Neutrophil (primary cell): ENCODE measurements around the gene SV2C.

ENCODE experiments used
- H3K27ac ChIP-seq: fragments of 200-600 bp; sonication (generic); 2 replicates; pipeline ENCODE4 v1.5.1; 2016; ENCODE audit warnings: mild to moderate bottlenecking, moderate library complexity
- H3K27me3 ChIP-seq: fragments of 200-600 bp; sonication (generic); 2 replicates; pipeline ENCODE4 v1.6.0; 2016; ENCODE audit warnings: mild to moderate bottlenecking
- H3K36me3 ChIP-seq: fragments of 200-600 bp; sonication (generic); 2 replicates; pipeline ENCODE4 v1.5.1; 2017
- H3K4me1 ChIP-seq, 2 experiments: fragments of 200-600 bp in 1 of 2; sonication (generic) in 1 of 2; 1 replicate in 1 of 2; 2 replicates in 1 of 2; pipeline versions ENCODE4 v1.5.1 to v1.6.1; 2013 to 2016; ENCODE audit warnings: low read depth in 1 of 2, low read length in 1 of 2, mild to moderate bottlenecking in 1 of 2, moderate library complexity in 1 of 2; ENCODE audit not compliant: control insufficient read depth in 1 of 2, insufficient read depth in 1 of 2
- H3K4me3 ChIP-seq, 2 experiments: fragments of 200-600 bp in 1 of 2; sonication (generic) in 1 of 2; 1 replicate in 1 of 2; 2 replicates in 1 of 2; pipeline ENCODE4 v1.5.1; 2013 to 2016; ENCODE audit warnings: low read depth in 1 of 2, low read length in 1 of 2, mild to moderate bottlenecking in 1 of 2, moderate library complexity in 1 of 2
- H3K9me3 ChIP-seq: fragments of 200-600 bp; sonication (generic); 2 replicates; pipeline ENCODE4 v1.5.1; 2016
- CTCF ChIP-seq: fragments of 200-600 bp; sonication (generic); IDR thresholded peaks from 2 replicates; pipeline ENCODE4 v1.5.1; 2016; ENCODE audit warnings: antibody characterized with exemption

SV2C gene

DNA sequence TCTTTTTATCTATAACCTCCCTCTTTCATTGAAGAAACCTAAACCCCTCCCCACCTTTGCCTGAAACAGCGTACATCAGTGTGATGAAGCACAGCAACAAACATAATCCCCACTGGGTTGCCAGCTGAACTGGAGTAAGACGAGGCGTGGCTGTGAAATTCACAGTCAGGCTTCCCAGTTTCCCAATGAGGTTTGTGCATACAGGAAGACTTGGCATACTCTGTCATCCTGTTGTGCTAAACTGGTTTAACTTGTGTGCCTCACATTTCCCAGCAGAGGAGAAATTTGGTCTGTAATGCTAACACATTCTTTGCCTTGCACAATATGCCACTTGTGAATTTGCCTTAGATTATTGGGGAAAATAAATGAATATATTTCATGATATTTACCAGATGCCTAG, 121.5 kb downstream of the SV2C start:
- Histone ChIP-seq H3K4me3 (no peak overlapping the region), H3K36me3 (no peaks in the 10 kb centered on the region), H3K9me3 (peaks cover 3% of the 10 kb centered on the region), H3K4me1 (peaks cover 0 to 3% of the 10 kb centered on the region in 2 experiments), H3K27me3 (no peaks in the 10 kb centered on the region), H3K27ac (no peak overlapping the region)
- no peak for TF ChIP-seq CTCF

DNA sequence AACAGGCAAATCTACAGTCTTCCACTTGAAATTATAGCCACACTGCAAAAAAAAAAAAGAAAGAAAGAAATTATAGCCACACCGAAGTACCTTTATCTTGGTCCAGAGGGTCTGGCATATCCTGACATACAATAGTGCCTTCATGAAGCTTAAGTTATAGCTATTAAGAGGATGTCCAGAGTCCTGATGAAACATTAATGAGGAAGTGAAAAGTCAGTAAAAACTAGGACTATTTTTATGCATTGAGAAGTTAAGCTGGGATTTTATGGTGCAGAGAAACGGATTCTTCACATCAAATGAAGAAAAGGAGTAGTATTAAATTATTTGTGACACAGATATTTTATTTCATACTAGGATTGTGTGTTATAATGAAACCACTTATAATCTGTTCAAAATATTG, 123.9 kb downstream of the SV2C start:
- Histone ChIP-seq H3K9me3 (peaks cover 5% of the 10 kb centered on the region), H3K4me3 (no peak overlapping the region), H3K27ac (no peak overlapping the region), H3K36me3 (no peaks in the 10 kb centered on the region), H3K4me1 (peaks cover 0 to 3% of the 10 kb centered on the region in 2 experiments), H3K27me3 (no peaks in the 10 kb centered on the region)
- no peak for TF ChIP-seq CTCF

DNA sequence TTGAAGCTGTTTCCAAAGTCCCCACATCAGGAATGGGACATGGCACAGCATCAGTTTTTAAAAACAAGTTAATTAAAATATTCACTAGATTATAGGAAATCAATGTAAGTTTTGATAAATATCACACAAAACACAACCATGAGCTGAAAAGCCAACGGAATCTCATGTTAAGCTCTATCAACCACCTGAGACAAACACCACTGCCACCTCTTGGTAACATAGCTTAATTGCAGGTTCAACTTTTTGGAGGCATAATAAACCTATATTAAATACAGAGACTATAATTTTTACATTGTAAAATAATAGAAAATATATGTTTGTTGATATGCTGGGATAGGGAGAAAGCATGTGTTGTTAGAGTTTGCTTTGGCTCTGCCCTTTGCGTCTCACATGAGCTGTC, 126.1 kb downstream of the SV2C start:
- TF ChIP-seq CTCF = no peak
- no peak overlapping the region for H3K4me3 ChIP-seq
- H3K4me1 ChIP-seq = peaks cover 0 to 3% of the 10 kb centered on the region in 2 experiments

DNA sequence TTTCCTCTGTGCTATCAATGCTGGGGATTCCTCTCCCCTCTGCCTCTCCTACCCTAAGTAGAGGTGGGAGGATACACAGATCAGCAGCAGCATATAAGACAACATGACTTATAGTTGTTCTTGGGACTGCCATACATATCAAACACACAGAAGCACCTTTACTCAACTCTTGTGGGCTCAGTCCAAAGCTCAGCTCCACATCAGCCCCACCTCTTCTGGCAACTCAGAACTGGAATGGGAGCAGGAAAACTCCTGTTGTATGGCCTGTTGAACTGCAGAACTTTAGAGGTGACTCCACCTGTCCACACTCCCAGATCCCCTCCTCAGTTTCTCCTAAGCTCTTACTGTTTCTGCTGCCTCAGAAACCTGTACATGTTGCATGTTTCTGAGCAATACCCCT, 127.8 kb downstream of the SV2C start:
- H3K9me3 ChIP-seq = peaks cover 5% of the 10 kb centered on the region
- TF ChIP-seq CTCF = no peak
- H3K27ac ChIP-seq = no peak overlapping the region
- no peak overlapping the region for H3K4me3 ChIP-seq
- no peaks in the 10 kb centered on the region for H3K36me3 ChIP-seq
- no peaks in the 10 kb centered on the region for H3K27me3 ChIP-seq
- H3K4me1 ChIP-seq = no peaks in the 10 kb centered on the region

More for the DNA sequence above, 126.1 kb downstream of the SV2C start:
- peaks cover 5% of the 10 kb centered on the region for H3K9me3 ChIP-seq
- no peaks in the 10 kb centered on the region for H3K27me3 ChIP-seq
- no peaks in the 10 kb centered on the region for H3K36me3 ChIP-seq
- H3K27ac ChIP-seq = no peak overlapping the region

- Histone ChIP-seq H3K4me1 (no peaks in the 10 kb centered on the region), H3K36me3 (no peaks in the 10 kb centered on the region), H3K4me3 (no peak overlapping the region), H3K27ac (no peak overlapping the region), H3K9me3 (peaks cover 5% of the 10 kb centered on the region), H3K27me3 (no peaks in the 10 kb centered on the region)
- no peak for TF ChIP-seq CTCF
These were observed 130.7 kb downstream of the SV2C start for GRCh38 chr5:76213858-76214257.

DNA sequence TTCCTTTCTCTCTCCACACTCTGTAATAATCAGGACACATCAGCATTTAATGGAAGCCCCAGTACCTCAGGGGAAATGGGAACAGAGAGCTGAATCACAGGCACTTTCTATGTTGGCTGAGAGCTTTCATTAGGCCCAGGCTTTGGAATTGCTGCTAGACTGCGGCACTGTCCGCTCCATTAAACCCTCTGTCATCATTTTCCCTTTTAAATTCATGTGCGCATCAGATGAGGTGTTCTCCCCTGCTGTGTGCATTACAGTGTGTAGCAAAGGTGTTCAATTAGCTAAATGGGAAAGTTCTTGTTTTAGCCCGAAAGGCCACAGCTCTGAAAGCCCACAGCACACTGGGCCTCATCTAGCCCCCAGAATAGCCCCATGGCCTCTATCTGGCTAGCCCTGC, 133.6 kb downstream of the SV2C start:
- Histone ChIP-seq H3K9me3 (no peaks in the 10 kb centered on the region), H3K27ac (no peak overlapping the region), H3K4me1 (no peaks in the 10 kb centered on the region), H3K27me3 (no peaks in the 10 kb centered on the region), H3K4me3 (no peak overlapping the region), H3K36me3 (no peaks in the 10 kb centered on the region)
- no peak for TF ChIP-seq CTCF
